HG02852 (cell line): ENCODE results near the gene SELENOP.

ENCODE experiments used
- ATAC-seq: cut with Tn5 transposase; IDR thresholded peaks from one replicate; pipeline ENCODE4 v1.9.1; 2021; ENCODE audit warnings: mild to moderate bottlenecking, moderate library complexity; ENCODE audit not compliant: unreplicated experiment

The SELENOP gene

GRCh38 chr5:42750507-42750906 lies 61.2 kb downstream of the SELENOP start:
- no peak for ATAC-seq
